Anterior cingulate cortex (tissue), 58 donors: ENCODE results near the gene TEAD3.
"Not testable (repeated sequence)": the region's sequence is repeated elsewhere in the genome, so short reads cannot be mapped to it uniquely, and the experiment has no call there.

Experiments
- DNase-seq, 58 donors: peaks; one replicate each; lab custom pipeline; 2025; lab: John Stamatoyannopoulos, UW

The TEAD3 gene

DNA sequence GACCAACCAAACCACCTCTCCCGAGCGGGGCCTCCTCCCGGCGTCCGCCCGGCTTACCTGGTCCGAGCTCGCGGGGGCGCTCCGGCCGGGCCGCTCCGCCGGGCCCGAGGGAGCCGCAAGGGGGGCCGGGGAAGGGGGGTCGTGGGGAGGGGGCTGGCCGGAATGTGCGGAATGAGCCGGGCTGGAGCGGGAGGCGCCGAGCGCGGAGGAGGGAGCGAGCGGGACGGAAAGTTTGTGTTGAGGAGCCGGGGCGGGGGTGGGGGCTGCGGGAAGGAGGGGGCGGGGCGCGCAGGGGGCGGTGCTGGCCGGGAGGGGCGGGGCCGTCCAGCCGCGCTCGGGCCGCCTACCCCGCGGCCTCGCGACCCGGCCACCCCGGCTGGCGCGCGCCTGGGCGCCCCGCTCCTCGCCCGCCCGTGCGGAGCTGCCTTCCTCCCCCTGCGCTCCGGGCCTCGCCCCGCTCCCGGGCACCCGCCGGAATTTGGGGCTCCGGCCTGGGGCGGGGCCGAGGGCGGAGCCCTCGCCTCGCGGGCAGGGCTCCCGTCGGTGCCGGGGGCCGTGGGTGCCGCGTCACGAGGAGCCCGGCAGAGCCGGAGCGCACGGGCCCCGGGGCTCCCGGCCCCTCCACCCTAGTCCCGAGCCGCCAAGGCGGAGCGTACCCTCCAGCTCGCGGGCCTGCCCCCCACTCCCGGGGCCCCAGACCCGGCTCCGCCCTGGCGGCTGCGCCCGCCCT, at the start of gene TEAD3:
Gene TEAD3 (minus strand): TSS at position 239 of the 730 bp plus-strand sequence.
- DNase-seq = peak in 4 of 58 donors; percentile 4 to 34 (median 32)

DNA sequence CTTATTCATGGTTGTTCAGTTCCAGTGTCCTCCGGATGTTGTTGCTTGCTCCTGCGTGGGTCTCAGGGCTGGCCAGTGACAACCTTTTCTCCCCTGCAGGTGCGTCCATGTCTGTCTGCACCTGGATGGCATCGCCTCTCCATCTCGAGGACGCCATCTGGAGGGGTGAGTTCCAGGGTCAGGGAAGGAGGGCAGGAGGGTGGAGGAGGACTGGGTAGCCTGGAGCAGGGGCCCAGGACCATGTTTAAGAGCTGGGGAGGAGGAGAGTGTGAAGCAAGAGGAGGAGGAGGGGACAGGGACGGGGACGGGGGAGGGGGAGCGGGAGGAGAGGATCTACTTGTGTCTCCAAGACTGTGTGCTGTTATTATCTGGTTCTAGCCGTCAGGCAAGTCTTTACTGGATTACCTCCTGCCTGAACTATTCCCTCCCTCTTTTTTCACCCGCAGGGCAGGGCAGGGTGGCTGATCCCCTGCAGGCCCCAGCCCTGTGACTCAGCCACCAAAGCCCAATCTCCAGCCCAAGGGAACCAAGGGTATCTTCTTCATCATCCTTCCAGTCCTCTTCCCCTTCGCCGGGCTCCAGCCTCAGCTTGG, 48.0 kb upstream of the TEAD3 start:
- DNase-seq = no peak

GRCh38 chr6:35543459-35544193, 46.7 kb upstream of the TEAD3 start:
- DNase-seq = no peak

DNA sequence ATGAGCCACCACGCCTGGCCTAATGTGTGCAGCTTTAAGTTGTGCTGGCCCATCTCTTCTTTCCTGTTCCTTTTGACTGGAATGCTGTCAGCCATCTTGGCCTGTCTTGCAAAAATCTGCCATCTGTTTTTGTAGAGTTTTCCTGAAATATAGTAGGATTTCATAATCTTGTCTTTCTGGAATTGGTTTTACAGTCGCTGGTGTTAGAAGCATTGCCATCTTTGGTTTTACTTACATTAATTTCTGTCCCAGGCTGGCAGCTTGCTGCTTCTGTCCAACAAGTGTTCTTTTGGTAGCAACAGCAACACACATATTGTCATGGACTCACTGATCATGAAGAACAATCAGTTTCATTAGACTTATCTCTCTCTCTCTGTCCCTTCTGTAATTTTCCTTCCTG, 45.0 kb upstream of the TEAD3 start:
- no peak for DNase-seq

DNA sequence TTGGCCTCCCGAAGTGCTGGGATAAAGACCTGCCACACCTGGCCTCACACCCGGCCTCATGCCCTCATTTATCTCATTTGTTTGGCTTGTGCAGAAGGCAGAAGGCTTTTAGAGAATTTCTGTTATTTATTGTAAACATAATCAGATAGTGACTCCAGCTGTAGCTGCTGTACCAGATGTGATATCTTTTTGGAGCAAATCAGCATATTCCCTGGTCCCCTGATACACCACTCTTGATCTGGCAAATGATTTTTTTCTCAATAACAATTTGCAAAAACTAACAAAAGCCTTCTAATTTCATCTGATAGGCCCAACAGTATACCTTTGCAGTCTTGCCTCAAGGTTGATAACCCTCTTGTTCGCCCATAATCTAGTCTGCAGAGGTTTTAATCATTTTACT, 42.3 kb upstream of the TEAD3 start:
- DNase-seq = no peak

GRCh38 chr6:35535847-35536246, 39.0 kb upstream of the TEAD3 start:
- DNase-seq = not testable (repeated sequence)

DNA sequence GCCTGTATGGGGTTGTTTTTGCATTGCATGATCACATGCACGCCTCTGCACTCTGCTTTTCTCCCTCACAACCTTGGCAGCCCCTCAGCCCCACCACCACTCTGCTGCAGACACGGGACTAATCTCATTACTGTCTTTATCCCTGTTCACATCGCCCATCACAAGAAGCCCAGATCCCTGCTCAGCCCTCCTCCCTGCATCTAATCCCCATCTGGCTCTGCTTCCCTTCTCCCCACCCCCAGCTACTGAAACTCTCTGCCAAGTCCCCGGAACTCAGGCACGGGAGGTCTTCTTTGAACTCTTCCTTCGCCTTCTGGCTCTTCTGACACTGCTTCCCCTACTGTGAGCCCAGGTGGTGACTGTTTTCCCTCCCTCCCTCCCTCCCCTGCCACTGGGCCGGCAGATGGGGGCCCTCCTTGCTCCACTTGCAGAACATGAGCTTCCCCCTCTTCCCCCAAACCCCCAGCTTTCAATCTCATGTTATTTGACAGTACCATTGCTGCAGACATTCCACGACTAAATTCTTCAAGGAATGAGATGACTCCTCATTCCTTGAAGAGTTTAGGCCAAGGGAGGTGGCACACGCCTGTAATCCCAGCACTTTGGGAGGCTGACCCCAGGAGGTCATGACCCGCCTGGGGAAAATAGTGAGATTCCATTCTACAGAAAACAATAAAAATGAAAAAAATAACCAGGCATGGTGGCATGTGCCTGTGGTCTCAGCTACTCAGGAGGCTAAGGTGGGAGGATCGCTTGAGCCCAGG, 37.7 kb upstream of the TEAD3 start:
- DNase-seq = no peak

DNA sequence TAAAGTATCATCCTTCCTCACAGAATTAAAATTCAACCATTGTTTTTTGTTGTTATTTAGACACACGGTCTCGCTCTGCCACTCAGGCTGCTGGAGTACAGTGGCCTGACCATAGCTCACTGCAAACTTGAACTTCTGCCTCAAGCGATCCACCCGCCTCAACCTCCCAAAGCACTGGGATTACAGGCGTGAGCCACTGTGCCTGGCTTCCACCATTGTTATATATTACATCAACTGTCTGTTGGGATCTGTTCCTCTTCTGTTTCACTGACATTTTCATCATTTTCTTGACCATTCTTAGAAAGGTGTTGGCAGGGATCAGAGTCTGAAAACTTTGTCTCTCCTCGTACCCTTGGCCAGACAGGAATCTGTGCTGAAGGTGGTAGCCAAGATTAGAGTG, 37.1 kb upstream of the TEAD3 start:
- no peak for DNase-seq

DNA sequence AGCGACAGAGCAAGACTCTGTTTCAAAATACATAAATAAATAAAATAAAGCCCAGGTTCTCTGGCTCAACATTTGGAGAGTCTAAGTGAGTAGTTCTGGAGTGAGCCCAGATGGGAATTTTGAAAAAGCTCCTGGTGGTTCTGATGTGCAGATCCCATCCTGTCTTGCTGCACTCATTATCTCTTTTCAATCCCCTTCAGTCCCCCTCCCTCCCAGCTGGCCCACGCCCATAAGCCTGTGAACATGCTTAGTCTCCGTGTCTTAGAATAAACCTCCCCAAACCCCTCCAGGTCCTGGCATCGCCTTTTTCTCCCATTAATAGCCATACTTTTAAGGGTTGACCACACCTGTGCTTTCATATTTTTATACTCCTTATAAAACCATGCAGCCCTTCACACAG, 35.2 kb upstream of the TEAD3 start:
- no peak for DNase-seq

GRCh38 chr6:35524380-35525020, 27.6 kb upstream of the TEAD3 start:
- DNase-seq = no peak

- DNase-seq = peak in 48 of 58 donors; percentile 1 to 61 (median 28)
Measured at GRCh38 chr6:35522660-35523658, 26.1 kb upstream of the TEAD3 start.

GRCh38 chr6:35522151-35522550, 25.3 kb upstream of the TEAD3 start:
- DNase-seq = no peak

DNA sequence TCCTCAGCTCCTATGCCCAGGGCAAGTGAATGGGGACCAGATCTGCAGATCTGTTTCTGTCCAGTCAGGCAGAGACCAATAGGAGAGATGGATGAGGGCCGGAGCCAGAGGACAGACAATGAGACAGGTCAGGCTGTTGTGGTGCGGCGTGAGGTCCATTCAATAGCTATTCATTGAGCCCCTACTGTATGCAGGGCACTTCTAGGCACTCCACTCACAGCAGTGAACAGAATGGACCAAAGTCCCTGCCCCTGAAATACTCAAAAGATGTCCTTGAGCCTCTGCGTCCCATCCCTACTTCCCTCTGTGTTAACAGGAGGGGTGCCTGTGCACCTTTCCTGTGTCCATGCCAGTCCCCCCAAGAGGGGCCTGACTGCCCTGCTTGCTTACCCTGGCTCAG, 24.4 kb upstream of the TEAD3 start:
- DNase-seq = no peak

DNA sequence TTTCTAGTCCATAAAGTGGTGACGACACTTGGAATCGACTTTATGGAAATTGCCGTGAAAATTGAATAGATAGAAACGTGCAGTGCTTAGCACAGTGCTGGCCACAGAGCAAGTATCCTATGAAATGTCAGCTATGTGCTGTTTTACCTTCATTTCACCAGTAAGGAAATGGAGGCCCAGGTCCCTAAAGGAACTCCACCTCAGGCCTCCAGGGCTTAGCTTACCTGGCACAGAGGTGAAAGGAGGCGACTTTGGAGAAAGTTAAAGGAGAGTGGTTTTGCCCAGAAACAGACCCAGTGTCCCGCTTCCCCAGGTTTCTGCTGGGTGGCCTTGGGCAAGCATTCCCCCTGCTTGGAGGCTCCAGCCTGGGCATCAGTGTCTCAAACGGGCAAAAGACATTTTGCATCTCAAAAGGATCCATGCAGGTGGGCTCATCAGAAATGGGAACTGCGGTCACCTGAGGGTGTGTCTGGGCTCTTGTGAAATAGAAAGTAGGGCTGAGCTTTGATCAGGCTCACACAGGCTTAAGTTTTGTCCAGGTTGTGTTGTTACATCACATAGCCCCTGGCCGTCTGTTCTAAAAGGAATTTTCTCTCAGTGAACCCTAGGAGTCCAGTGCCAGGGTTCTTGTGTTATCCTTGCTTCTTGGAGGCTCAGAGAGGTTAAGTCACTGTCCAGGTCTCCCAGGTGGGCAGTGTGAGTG, 22.6 kb upstream of the TEAD3 start:
- no peak for DNase-seq

GRCh38 chr6:35518566-35519312, 21.9 kb upstream of the TEAD3 start:
- DNase-seq = no peak

DNA sequence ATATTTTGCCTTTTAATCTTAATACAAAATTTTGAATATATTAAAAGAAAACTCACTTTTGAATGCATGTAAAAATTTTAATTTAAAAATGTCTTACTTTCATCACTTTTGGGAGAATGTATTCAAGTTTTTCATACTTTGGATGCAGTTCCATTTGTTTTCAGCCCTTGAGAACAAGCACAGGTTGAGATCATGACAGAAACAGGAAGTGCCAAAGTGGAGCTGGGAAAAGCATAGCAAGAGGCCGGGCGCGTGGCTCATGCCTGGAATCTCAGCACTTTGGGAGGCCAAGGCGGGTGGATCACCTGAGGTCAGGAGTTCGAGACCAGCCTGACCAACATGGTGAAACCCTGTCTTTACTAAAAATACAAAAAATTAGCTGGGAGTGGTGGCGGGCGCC, 21.1 kb upstream of the TEAD3 start:
- not testable (repeated sequence) for DNase-seq

DNA sequence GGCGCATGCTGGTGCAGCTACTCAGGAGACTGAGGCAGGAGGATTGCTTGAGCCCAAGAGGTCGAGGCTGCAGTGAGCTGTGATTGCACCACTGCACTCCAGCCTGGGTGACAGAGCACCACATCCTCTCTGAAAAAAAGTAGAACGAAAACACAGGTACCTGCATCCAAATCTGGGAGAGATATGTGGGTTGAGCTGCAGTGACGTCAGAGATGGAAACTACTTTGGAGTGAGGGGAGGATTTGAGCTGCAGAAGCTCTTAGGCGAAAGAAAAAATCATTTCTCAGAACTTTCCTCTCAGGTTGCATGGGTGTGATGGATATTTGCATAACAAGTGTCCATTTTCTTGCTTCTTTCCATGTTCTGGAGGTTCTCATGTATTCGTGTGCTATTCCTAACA, 19.8 kb upstream of the TEAD3 start:
- no peak for DNase-seq

DNA sequence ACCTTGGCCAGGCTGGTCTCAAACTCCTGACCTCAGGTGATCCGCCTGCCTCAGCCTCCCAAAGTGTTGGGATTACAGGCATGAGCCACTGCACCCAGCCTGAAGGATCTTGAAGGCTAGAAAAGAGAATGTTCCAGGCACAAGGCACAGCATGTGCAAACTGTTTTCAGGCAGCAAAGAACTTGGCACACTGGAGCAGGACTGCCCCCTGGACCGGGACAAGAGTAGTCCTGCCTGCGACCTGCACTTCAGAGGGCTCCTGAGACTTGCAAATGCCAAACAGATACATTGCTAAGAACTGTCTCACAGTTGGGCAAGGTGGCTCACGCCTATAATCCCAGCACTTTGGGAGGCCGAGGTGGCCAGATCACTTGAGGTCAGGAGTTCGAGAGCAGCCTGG, 19.1 kb upstream of the TEAD3 start:
- not testable (repeated sequence) for DNase-seq
